ENCODE results near the gene SLC25A36. TPM values are rescaled to one million over a fixed set of nuclear protein-coding genes. Genes with fewer than 3 reads are reported as not detected.
"Not testable (repeated sequence)": the region's sequence is repeated elsewhere in the genome, so short reads cannot be mapped to it uniquely, and the experiment has no call there.

The SLC25A36 gene
- total RNA-seq, 5 donors from 2014 or later (not counting 1 experiment from before 2014, with no cell fraction given): 44.4 to 112 (median 58.6) TPM

- H3K36me3 ChIP-seq (ENCODE audit: control insufficient read depth in 2 of 2, extremely low read depth in 1 of 2, insufficient read depth in 1 of 2, low read length in 1 of 2): no peaks in the 10 kb centered on the region
- H3K4me1 ChIP-seq (ENCODE audit: control insufficient read depth in 1 of 2, extremely low read depth in 1 of 2, insufficient read depth in 2 of 2, low read length in 2 of 2): peaks cover 0 to 10% of the 10 kb centered on the region in 2 experiments
- H3K27me3 ChIP-seq (replicated peaks in 1 of 2; ENCODE audit: control insufficient read depth in 2 of 2, extremely low read depth in 1 of 2, insufficient read depth in 2 of 2, low read length in 1 of 2): peaks cover 0 to 12% of the 10 kb centered on the region in 2 experiments
- no peak overlapping the region for H3K27ac Mint-ChIP-seq
- H3K4me3 ChIP-seq (ENCODE audit: control insufficient read depth in 1 of 2, extremely low read depth in 1 of 2, low read length in 1 of 2): no peak overlapping the region
- DNase-seq (no peak), ATAC-seq (replicated peaks in 1 of 4) (no peak)
- H3K27ac ChIP-seq (ENCODE audit: low read length): no peak overlapping the region
- peaks cover 14 to 28% of the 10 kb centered on the region in 2 donors for H3K27me3 Mint-ChIP-seq
- H3K4me1 Mint-ChIP-seq: peaks cover 6 to 8% (median 7%) of the 10 kb centered on the region in 3 donors
- H3K9me3 Mint-ChIP-seq: no peaks in the 10 kb centered on the region
- no peaks in the 10 kb centered on the region for H3K9me3 ChIP-seq
- H3K36me3 Mint-ChIP-seq: no peaks in the 10 kb centered on the region
- ChIA-PET POLR2A (no interaction called here), CTCF (interaction anchor here (0.6 to 1.4 kb wide), 3 partner anchors 11 to 99 kb away, joined by 3 read pairs; no protein-coding TSS in a partner anchor)
- no peak overlapping the region for H3K4me3 Mint-ChIP-seq
- WGBS (ENCODE audit: insufficient coverage): 0% methylated on average over 1 of the region's 4 CpGs
Observed at GRCh38 chr3:141011997-141012262, 70.3 kb downstream of the SLC25A36 start.

- Mint-ChIP-seq H3K27ac (no peak overlapping the region), H3K4me1 (peaks cover 7 to 13% (median 13%) of the 10 kb centered on the region in 3 donors), H3K27me3 (peaks cover 11 to 28% of the 10 kb centered on the region in 2 donors), H3K36me3 (no peaks in the 10 kb centered on the region), H3K4me3 (no peak overlapping the region), H3K9me3 (no peaks in the 10 kb centered on the region)
- Histone ChIP-seq H3K27ac (ENCODE audit: low read length) (no peak overlapping the region), H3K4me1 (ENCODE audit: control insufficient read depth in 1 of 2, extremely low read depth in 1 of 2, insufficient read depth in 2 of 2, low read length in 2 of 2) (peaks cover 0 to 16% of the 10 kb centered on the region in 2 experiments), H3K4me3 (ENCODE audit: control insufficient read depth in 1 of 2, extremely low read depth in 1 of 2, low read length in 1 of 2) (no peak overlapping the region), H3K27me3 (replicated peaks in 1 of 2; ENCODE audit: control insufficient read depth in 2 of 2, extremely low read depth in 1 of 2, insufficient read depth in 2 of 2, low read length in 1 of 2) (peaks cover 0 to 12% of the 10 kb centered on the region in 2 experiments), H3K36me3 (ENCODE audit: control insufficient read depth in 2 of 2, extremely low read depth in 1 of 2, insufficient read depth in 1 of 2, low read length in 1 of 2) (no peaks in the 10 kb centered on the region), H3K9me3 (no peaks in the 10 kb centered on the region)
- ATAC-seq (replicated peaks in 1 of 4): no peak
- DNase-seq: no peak
- CTCF ChIA-PET: interaction anchor here in 1 of 2 donors (0.5 to 1.4 kb wide), 5 partner anchors 22 to 190 kb away, joined by 3 to 6 read pairs (median 5); no protein-coding TSS in a partner anchor
- no CpG with 5 or more reads among the region's 2 CpGs for WGBS (ENCODE audit: insufficient coverage)
- POLR2A ChIA-PET: no interaction called here
Observed at GRCh38 chr3:141012571-141012970, 70.9 kb downstream of the SLC25A36 start.

GRCh38 chr3:141015481-141015880 lies 73.8 kb downstream of the SLC25A36 start:
- Mint-ChIP-seq H3K27ac (no peak overlapping the region), H3K36me3 (no peaks in the 10 kb centered on the region), H3K9me3 (no peaks in the 10 kb centered on the region), H3K27me3 (peaks cover 4 to 10% of the 10 kb centered on the region in 2 donors), H3K4me3 (no peak overlapping the region), H3K4me1 (peaks cover 12 to 21% (median 18%) of the 10 kb centered on the region in 3 donors)
- DNase-seq (no peak), ATAC-seq (replicated peaks in 1 of 4) (no peak)
- CTCF ChIA-PET: no interaction called here
- Histone ChIP-seq H3K4me1 (ENCODE audit: control insufficient read depth in 1 of 2, extremely low read depth in 1 of 2, insufficient read depth in 2 of 2, low read length in 2 of 2) (peaks cover 0 to 21% of the 10 kb centered on the region in 2 experiments), H3K4me3 (ENCODE audit: control insufficient read depth in 1 of 2, extremely low read depth in 1 of 2, low read length in 1 of 2) (no peak overlapping the region), H3K27me3 (replicated peaks in 1 of 2; ENCODE audit: control insufficient read depth in 2 of 2, extremely low read depth in 1 of 2, insufficient read depth in 2 of 2, low read length in 1 of 2) (peaks cover 0 to 9% of the 10 kb centered on the region in 2 experiments), H3K27ac (ENCODE audit: low read length) (no peak overlapping the region), H3K36me3 (ENCODE audit: control insufficient read depth in 2 of 2, extremely low read depth in 1 of 2, insufficient read depth in 1 of 2, low read length in 1 of 2) (no peaks in the 10 kb centered on the region), H3K9me3 (no peaks in the 10 kb centered on the region)
- 88% methylated on average over 1 of the region's 3 CpGs for WGBS (ENCODE audit: insufficient coverage)
- POLR2A ChIA-PET: no interaction called here

- H3K9me3 Mint-ChIP-seq; H3K4me3 ChIP-seq (ENCODE audit: control insufficient read depth in 1 of 2, extremely low read depth in 1 of 2, low read length in 1 of 2); H3K27me3 ChIP-seq (replicated peaks in 1 of 2; ENCODE audit: control insufficient read depth in 2 of 2, extremely low read depth in 1 of 2, insufficient read depth in 2 of 2, low read length in 1 of 2); H3K36me3 Mint-ChIP-seq; H3K9me3 ChIP-seq; H3K27me3 Mint-ChIP-seq; H3K36me3 ChIP-seq (ENCODE audit: control insufficient read depth in 2 of 2, extremely low read depth in 1 of 2, insufficient read depth in 1 of 2, low read length in 1 of 2); H3K27ac ChIP-seq (ENCODE audit: low read length); ATAC-seq (replicated peaks in 1 of 4); POLR2A ChIA-PET: not testable (repeated sequence)
- peaks cover 0 to 18% of the 10 kb centered on the region in 2 experiments for H3K4me1 ChIP-seq (ENCODE audit: control insufficient read depth in 1 of 2, extremely low read depth in 1 of 2, insufficient read depth in 2 of 2, low read length in 2 of 2)
- peaks cover 6 to 13% (median 12%) of the 10 kb centered on the region in 3 donors for H3K4me1 Mint-ChIP-seq
- CTCF ChIA-PET: interaction anchor here in 1 of 2 donors (1.2 kb wide), 1 partner anchor 174 kb away, joined by 3 read pairs; no protein-coding TSS in a partner anchor
- WGBS (ENCODE audit: insufficient coverage): 10% methylated on average over 16 of the region's 23 CpGs
- peak overlapping the region in 2 of 3 donors; percentile 38 to 58 for H3K4me3 Mint-ChIP-seq
- DNase-seq: peak in 26 of 35 experiments; percentile 0 to 54 (median 19)
- peak overlapping the region in 1 of 2 donors; percentile 0 for H3K27ac Mint-ChIP-seq
Observed at GRCh38 chr3:141017366-141018322, 76.0 kb downstream of the SLC25A36 start.

GRCh38 chr3:141019244-141019643 lies 77.6 kb downstream of the SLC25A36 start:
- H3K36me3 Mint-ChIP-seq: no peaks in the 10 kb centered on the region
- ATAC-seq (replicated peaks in 1 of 4) (no peak), DNase-seq (no peak)
- H3K4me1 ChIP-seq (ENCODE audit: control insufficient read depth in 1 of 2, extremely low read depth in 1 of 2, insufficient read depth in 2 of 2, low read length in 2 of 2): peaks cover 0 to 18% of the 10 kb centered on the region in 2 experiments
- CTCF ChIA-PET: interaction anchor here in 1 of 2 donors (0.6 kb wide), 1 partner anchor 23 kb away, joined by 4 read pairs; no protein-coding TSS in a partner anchor
- POLR2A ChIA-PET: no interaction called here
- no peaks in the 10 kb centered on the region for H3K27me3 ChIP-seq (replicated peaks in 1 of 2; ENCODE audit: control insufficient read depth in 2 of 2, extremely low read depth in 1 of 2, insufficient read depth in 2 of 2, low read length in 1 of 2)
- no peak overlapping the region for H3K4me3 Mint-ChIP-seq
- no peaks in the 10 kb centered on the region for H3K36me3 ChIP-seq (ENCODE audit: control insufficient read depth in 2 of 2, extremely low read depth in 1 of 2, insufficient read depth in 1 of 2, low read length in 1 of 2)
- no peak overlapping the region for H3K27ac Mint-ChIP-seq
- WGBS (ENCODE audit: insufficient coverage): 98% methylated on average over 19 of the region's 19 CpGs
- H3K27ac ChIP-seq (ENCODE audit: low read length): no peak overlapping the region
- no peaks in the 10 kb centered on the region for H3K9me3 Mint-ChIP-seq
- peaks cover 6 to 13% (median 12%) of the 10 kb centered on the region in 3 donors for H3K4me1 Mint-ChIP-seq
- H3K4me3 ChIP-seq (ENCODE audit: control insufficient read depth in 1 of 2, extremely low read depth in 1 of 2, low read length in 1 of 2): no peak overlapping the region
- H3K27me3 Mint-ChIP-seq: no peaks in the 10 kb centered on the region
- no peaks in the 10 kb centered on the region for H3K9me3 ChIP-seq

GRCh38 chr3:141020143-141020830 lies 78.7 kb downstream of the SLC25A36 start:
- Histone ChIP-seq H3K36me3 (ENCODE audit: control insufficient read depth in 2 of 2, extremely low read depth in 1 of 2, insufficient read depth in 1 of 2, low read length in 1 of 2) (no peaks in the 10 kb centered on the region), H3K27me3 (replicated peaks in 1 of 2; ENCODE audit: control insufficient read depth in 2 of 2, extremely low read depth in 1 of 2, insufficient read depth in 2 of 2, low read length in 1 of 2) (no peaks in the 10 kb centered on the region), H3K4me1 (ENCODE audit: control insufficient read depth in 1 of 2, extremely low read depth in 1 of 2, insufficient read depth in 2 of 2, low read length in 2 of 2) (peaks cover 0 to 18% of the 10 kb centered on the region in 2 experiments), H3K27ac (ENCODE audit: low read length) (no peak overlapping the region), H3K9me3 (no peaks in the 10 kb centered on the region), H3K4me3 (ENCODE audit: control insufficient read depth in 1 of 2, extremely low read depth in 1 of 2, low read length in 1 of 2) (no peak overlapping the region)
- Mint-ChIP-seq H3K4me3 (no peak overlapping the region), H3K27me3 (no peaks in the 10 kb centered on the region), H3K9me3 (no peaks in the 10 kb centered on the region), H3K4me1 (peaks cover 6 to 13% (median 12%) of the 10 kb centered on the region in 3 donors), H3K27ac (no peak overlapping the region), H3K36me3 (no peaks in the 10 kb centered on the region)
- ChIA-PET CTCF (no interaction called here), POLR2A (no interaction called here)
- ATAC-seq (replicated peaks in 1 of 4): no peak
- no peak for DNase-seq
- 100% methylated on average over 1 of the region's 5 CpGs for WGBS (ENCODE audit: insufficient coverage)
